ENCODE measurements around the gene FRAS1.

DNA sequence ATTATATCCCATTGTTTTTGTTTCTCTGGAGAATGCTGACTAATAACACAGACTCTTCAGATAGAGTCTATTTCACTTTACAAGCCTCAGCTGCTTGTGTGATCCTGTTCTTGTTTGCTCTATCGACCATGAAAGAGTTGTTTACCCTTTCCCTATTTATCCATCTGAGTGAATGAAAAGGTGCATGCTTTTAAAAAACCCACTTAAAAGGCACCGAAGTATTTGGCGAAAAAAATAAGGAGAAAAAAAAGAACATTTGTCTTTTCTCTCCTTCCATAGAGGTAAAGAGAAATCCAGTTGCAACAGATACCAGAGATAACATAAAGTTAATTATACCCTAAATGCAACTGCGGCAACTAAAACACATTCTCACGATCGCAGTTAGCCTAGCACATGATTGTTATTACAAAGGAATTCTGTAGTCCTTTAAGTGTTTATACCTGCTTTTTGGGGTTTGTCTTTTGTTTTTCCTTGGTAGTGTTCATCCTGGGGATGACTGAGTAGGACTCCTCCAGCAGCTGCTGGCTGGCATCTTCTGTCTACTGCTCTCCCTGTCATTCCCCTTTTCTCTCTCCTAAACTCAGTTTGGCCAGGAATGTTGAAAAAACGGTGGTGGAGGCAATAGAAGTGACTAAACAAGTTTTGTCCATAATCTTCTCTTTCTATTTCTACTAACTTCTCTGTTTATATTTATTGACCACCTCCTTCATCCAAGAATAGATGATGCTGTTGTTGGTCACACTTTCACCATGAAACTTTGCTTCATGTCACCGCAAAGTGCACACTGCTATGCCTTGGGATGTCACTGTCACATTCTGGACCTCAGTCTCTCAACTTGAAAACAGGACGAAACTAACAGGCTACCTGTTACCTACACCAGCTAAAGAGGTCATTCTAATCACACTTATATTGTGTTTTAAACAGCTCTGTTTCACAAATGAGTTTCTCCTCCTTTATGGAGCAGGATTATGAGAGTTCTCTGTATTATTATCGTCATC lies 41.9 kb upstream of the FRAS1 start:
- TF ChIP-seq, protein P1, sequence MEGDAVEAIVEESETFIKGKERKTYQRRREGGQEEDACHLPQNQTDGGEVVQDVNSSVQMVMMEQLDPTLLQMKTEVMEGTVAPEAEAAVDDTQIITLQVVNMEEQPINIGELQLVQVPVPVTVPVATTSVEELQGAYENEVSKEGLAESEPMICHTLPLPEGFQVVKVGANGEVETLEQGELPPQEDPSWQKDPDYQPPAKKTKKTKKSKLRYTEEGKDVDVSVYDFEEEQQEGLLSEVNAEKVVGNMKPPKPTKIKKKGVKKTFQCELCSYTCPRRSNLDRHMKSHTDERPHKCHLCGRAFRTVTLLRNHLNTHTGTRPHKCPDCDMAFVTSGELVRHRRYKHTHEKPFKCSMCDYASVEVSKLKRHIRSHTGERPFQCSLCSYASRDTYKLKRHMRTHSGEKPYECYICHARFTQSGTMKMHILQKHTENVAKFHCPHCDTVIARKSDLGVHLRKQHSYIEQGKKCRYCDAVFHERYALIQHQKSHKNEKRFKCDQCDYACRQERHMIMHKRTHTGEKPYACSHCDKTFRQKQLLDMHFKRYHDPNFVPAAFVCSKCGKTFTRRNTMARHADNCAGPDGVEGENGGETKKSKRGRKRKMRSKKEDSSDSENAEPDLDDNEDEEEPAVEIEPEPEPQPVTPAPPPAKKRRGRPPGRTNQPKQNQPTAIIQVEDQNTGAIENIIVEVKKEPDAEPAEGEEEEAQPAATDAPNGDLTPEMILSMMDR (IDR thresholded peaks at IDR 0.05; ENCODE audit: extremely low read depth in 1 of 2, insufficient read depth in 1 of 2, low read depth in 1 of 2, low read length in 2 of 2), result no peak
- TF ChIP-seq POLR2AphosphoS5 (IDR thresholded peaks at IDR 0.05; ENCODE audit: insufficient read depth, low read depth, low read length) (no peak), EZH2 (IDR thresholded peaks at IDR 0.05; ENCODE audit: borderline replicate concordance, low read depth, low read length, severe bottlenecking) (no peak), POLR2A (IDR thresholded peaks at IDR 0.05; ENCODE audit: low read depth, low read length) (no peak), GATA2 (IDR thresholded peaks at IDR 0.05; ENCODE audit: insufficient read depth, insufficient read length, low read depth, low read length) (no peak), JUN (IDR thresholded peaks at IDR 0.05; ENCODE audit: borderline replicate concordance, insufficient read depth, insufficient read length, low read depth) (no peak)
- TF ChIP-seq, protein P2, sequence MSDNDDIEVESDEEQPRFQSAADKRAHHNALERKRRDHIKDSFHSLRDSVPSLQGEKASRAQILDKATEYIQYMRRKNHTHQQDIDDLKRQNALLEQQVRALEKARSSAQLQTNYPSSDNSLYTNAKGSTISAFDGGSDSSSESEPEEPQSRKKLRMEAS (IDR thresholded peaks at IDR 0.05; ENCODE audit: insufficient read depth, insufficient read length), result no peak

Measured in endothelial cell of umbilical vein (primary cell).